CD4-positive, alpha-beta T cell (primary cell): ENCODE results near the gene GATD1. TPM values are rescaled to one million over a fixed set of nuclear protein-coding genes. Genes with fewer than 3 reads are reported as not detected.

Experiments
- ATAC-seq: fragments of 200-7000 bp; cut with Tn5 transposase; one replicate; pipeline ENCODE4 v1.10.0; 2022; ENCODE audit warnings: mild to moderate bottlenecking; ENCODE audit not compliant: poor library complexity
- CTCF ChIA-PET: fragments of 350-600 bp; sonication (Branson Sonifier 250); formaldehyde crosslinking; loops from one replicate; lab custom pipeline; 2021; ENCODE audit warnings: antibody characterized with exemption, inconsistent platforms; lab: Charles Lee
- POLR2A ChIA-PET: fragments of 350-600 bp; sonication (Branson Sonifier 250); formaldehyde crosslinking; loops from one replicate; lab custom pipeline; 2021; ENCODE audit warnings: antibody characterized with exemption, inconsistent platforms; lab: Charles Lee
- DNase-seq, 14 experiments: peaks; one replicate each; pipeline ENCODE4 v3.0.0-alpha.2; 2013 to 2020; ENCODE audit warnings: mixed read lengths in 2 of 14
- H3K27ac ChIP-seq, 2 donors: one replicate each; pipeline versions ENCODE4 v1.5.1 to v1.7.0; 2013; ENCODE audit warnings: low read length in 2 of 2, low read depth in 1 of 2, mild to moderate bottlenecking in 1 of 2
- H3K27me3 ChIP-seq, 2 experiments: 1 replicate in 1 of 2; 2 replicates in 1 of 2; pipeline versions ENCODE4 v1.6.1 to v1.7.0; 2013; ENCODE audit warnings: low read length in 2 of 2, control low read depth in 1 of 2, mild to moderate bottlenecking in 1 of 2, moderate library complexity in 1 of 2; ENCODE audit not compliant: insufficient read depth in 2 of 2, control insufficient read depth in 1 of 2
- H3K36me3 ChIP-seq: one replicate; pipeline ENCODE4 v1.6.1; 2013; ENCODE audit warnings: low read length, control low read depth; ENCODE audit not compliant: insufficient read depth
- H3K4me1 ChIP-seq: one replicate; pipeline ENCODE4 v1.6.1; 2013; ENCODE audit warnings: low read length, control low read depth; ENCODE audit not compliant: insufficient read depth
- H3K4me3 ChIP-seq: one replicate; pipeline ENCODE4 v1.5.1; 2013; ENCODE audit warnings: mild to moderate bottlenecking, low read length, moderate library complexity
- H3K9me3 ChIP-seq, 2 experiments: 1 replicate in 1 of 2; 2 replicates in 1 of 2; pipeline versions ENCODE4 v1.6.1 to v1.7.0; 2013; ENCODE audit warnings: low read length in 2 of 2, mild to moderate bottlenecking in 2 of 2, control low read depth in 1 of 2, moderate library complexity in 1 of 2; ENCODE audit not compliant: control insufficient read depth in 1 of 2, insufficient read depth in 1 of 2
- H3K27ac Mint-ChIP-seq: one replicate; pipeline ENCODE4 v1.8.0; 2020; ENCODE audit warnings: mixed read lengths
- H3K27me3 Mint-ChIP-seq: one replicate; pipeline ENCODE4 v1.8.0; 2021; ENCODE audit warnings: mixed read lengths
- H3K36me3 Mint-ChIP-seq: one replicate; pipeline ENCODE4 v1.8.0; 2021; ENCODE audit warnings: low read depth, mixed read lengths
- H3K4me1 Mint-ChIP-seq: one replicate; pipeline ENCODE4 v1.8.0; 2021; ENCODE audit warnings: low read depth, mixed read lengths
- H3K4me3 Mint-ChIP-seq: one replicate; pipeline ENCODE4 v1.8.0; 2020; ENCODE audit warnings: mild to moderate bottlenecking, mixed read lengths
- H3K9me3 Mint-ChIP-seq: one replicate; pipeline ENCODE4 v1.8.0; 2020; ENCODE audit warnings: mixed read lengths
- CTCF ChIP-seq: fragments of 200-600 bp; IDR thresholded peaks from one replicate; pipeline ENCODE4 v1.8.0; 2022; ENCODE audit warnings: antibody characterized with exemption, mild to moderate bottlenecking
- intact Hi-C, 2 experiments: fragments of 100-400 bp; cut with DNase I in 1 of 2; cut with micrococcal nuclease in 1 of 2; formaldehyde crosslinking; loops; one replicate each; pipeline versions ENCODE4 v1.15.1 to v1.9.0; 2023 to 2025; cut with DNase I, micrococcal nuclease
- total RNA-seq, 174 experiments: library from RNA in 2 of 174; stranded (reverse) in 2 of 174; gene quantifications; one replicate each; pipeline ENCODE4 v1.2.3 and lab custom pipeline; 2021 to 2026

Gene GATD1
- total RNA-seq, 2 experiments from 2014 or later: 14.7 to 16.1 TPM

GRCh38 chr11:812390-812789 is 35.1 kb upstream of the GATD1 start:
- ATAC-seq: no peak
- H3K36me3 Mint-ChIP-seq: peaks cover 36% of the 10 kb centered on the region
- H3K4me3 ChIP-seq: no peak overlapping the region
- peak overlapping the region; percentile 82 for H3K4me3 Mint-ChIP-seq
- H3K27me3 ChIP-seq: no peaks in the 10 kb centered on the region
- no peak overlapping the region for H3K27ac Mint-ChIP-seq
- H3K27me3 Mint-ChIP-seq: no peaks in the 10 kb centered on the region
- H3K27ac ChIP-seq: no peak overlapping the region
- TF ChIP-seq CTCF: no peak
- CTCF ChIA-PET: no interaction called here
- no peak for DNase-seq
- H3K9me3 Mint-ChIP-seq: no peaks in the 10 kb centered on the region
- POLR2A ChIA-PET: no interaction called here
- intact Hi-C loops: no loop called here
- peaks cover 33% of the 10 kb centered on the region for H3K4me1 ChIP-seq
- H3K9me3 ChIP-seq: no peaks in the 10 kb centered on the region
- H3K4me1 Mint-ChIP-seq: peaks cover 35% of the 10 kb centered on the region
- peaks cover 31% of the 10 kb centered on the region for H3K36me3 ChIP-seq

GRCh38 chr11:811446-812245 is 34.4 kb upstream of the GATD1 start:
- ChIA-PET CTCF (no interaction called here), POLR2A (interaction anchor here (1.5 kb wide), 1 partner anchor 8 kb away, joined by 16 read pairs; the partner anchor contains the start of gene PNPLA2)
- intact Hi-C loops: no loop called here
- no peaks in the 10 kb centered on the region for H3K9me3 Mint-ChIP-seq
- H3K27ac Mint-ChIP-seq: peak overlapping the region; percentile 99
- peaks cover 33% of the 10 kb centered on the region for H3K4me1 ChIP-seq
- DNase-seq: no peak
- ATAC-seq: no peak
- no peaks in the 10 kb centered on the region for H3K27me3 Mint-ChIP-seq
- no peaks in the 10 kb centered on the region for H3K27me3 ChIP-seq
- H3K4me3 Mint-ChIP-seq: peak overlapping the region; percentile 82
- H3K36me3 ChIP-seq: peaks cover 31% of the 10 kb centered on the region
- peaks cover 36% of the 10 kb centered on the region for H3K36me3 Mint-ChIP-seq
- no peak overlapping the region for H3K4me3 ChIP-seq
- no peak for TF ChIP-seq CTCF
- no peaks in the 10 kb centered on the region for H3K9me3 ChIP-seq
- H3K4me1 Mint-ChIP-seq: peaks cover 35% of the 10 kb centered on the region
- H3K27ac ChIP-seq: peak overlapping the region in 1 of 2 donors; percentile 29

GRCh38 chr11:810040-810567 is 32.8 kb upstream of the GATD1 start:
- Histone ChIP-seq H3K27me3 (no peaks in the 10 kb centered on the region), H3K4me3 (peak overlapping the region; percentile 92), H3K9me3 (no peaks in the 10 kb centered on the region), H3K27ac (peak overlapping the region; percentile 95 to 99), H3K4me1 (peaks cover 38% of the 10 kb centered on the region), H3K36me3 (peaks cover 31% of the 10 kb centered on the region)
- Mint-ChIP-seq H3K27ac (peak overlapping the region; percentile 99), H3K9me3 (no peaks in the 10 kb centered on the region), H3K36me3 (peaks cover 36% of the 10 kb centered on the region), H3K4me1 (peaks cover 35% of the 10 kb centered on the region), H3K27me3 (no peaks in the 10 kb centered on the region), H3K4me3 (peak overlapping the region; percentile 95)
- DNase-seq (no peak), ATAC-seq (peak; percentile 8)
- intact Hi-C loops: no loop called here
- ChIA-PET CTCF (interaction anchor here (0.6 kb wide), 2 partner anchors 33 to 118 kb away, joined by 3 read pairs; no protein-coding TSS in a partner anchor), POLR2A (interaction anchor here (0.6 to 2.2 kb wide), 19 partner anchors 9 to 603 kb away, joined by 3 to 101 read pairs (median 4); partner anchors contain the start of genes BET1L, DEAF1, PHRF1 and PNPLA2)
- TF ChIP-seq CTCF: no peak
